ENCODE measurements around the gene FABP7. TPM values are rescaled to one million over a fixed set of nuclear protein-coding genes. Genes with fewer than 3 reads are reported as not detected.

The FABP7 gene
- total and polyA plus RNA-seq, 4 donors: not detected

- H3K4me1 ChIP-seq (ENCODE audit: control insufficient read depth in 4 of 4, insufficient read depth in 4 of 4, low read length in 3 of 4): peaks cover 4 to 29% (median 9%) of the 10 kb centered on the region in 4 donors
These were observed 18.7 kb downstream of the FABP7 start for GRCh38 chr6:122798099-122798641.

More at GRCh38 chr6:122798099-122798641, 18.7 kb downstream of the FABP7 start:
- 39% methylated on average over 6 of the region's 6 CpGs for WGBS
- no peaks in the 10 kb centered on the region for H3K27me3 ChIP-seq (ENCODE audit: control insufficient read depth in 4 of 4, insufficient read depth in 4 of 4, low read length in 3 of 4)
- peaks cover 0 to 6% (median 0%) of the 10 kb centered on the region in 4 donors for H3K36me3 ChIP-seq (ENCODE audit: control insufficient read depth in 4 of 4, insufficient read depth in 3 of 4, low read depth in 1 of 4, low read length in 3 of 4)
- peak overlapping the region; percentile 84 to 89 for H3K27ac ChIP-seq (ENCODE audit: low read depth in 1 of 2, low read length in 2 of 2)
- H3K9ac ChIP-seq (ENCODE audit: low read depth in 1 of 2, low read length in 2 of 2): peak overlapping the region in 1 of 2 donors; percentile 73
- no peaks in the 10 kb centered on the region for H3K9me3 ChIP-seq (ENCODE audit: control insufficient read depth in 4 of 4, low read length in 3 of 4)
- peak; percentile 86 for TF ChIP-seq YY1 (IDR thresholded peaks at IDR 0.05)
- peak; percentile 66 to 87 for TF ChIP-seq JUND (IDR thresholded peaks at IDR 0.05)
- TF ChIP-seq, protein P1, sequence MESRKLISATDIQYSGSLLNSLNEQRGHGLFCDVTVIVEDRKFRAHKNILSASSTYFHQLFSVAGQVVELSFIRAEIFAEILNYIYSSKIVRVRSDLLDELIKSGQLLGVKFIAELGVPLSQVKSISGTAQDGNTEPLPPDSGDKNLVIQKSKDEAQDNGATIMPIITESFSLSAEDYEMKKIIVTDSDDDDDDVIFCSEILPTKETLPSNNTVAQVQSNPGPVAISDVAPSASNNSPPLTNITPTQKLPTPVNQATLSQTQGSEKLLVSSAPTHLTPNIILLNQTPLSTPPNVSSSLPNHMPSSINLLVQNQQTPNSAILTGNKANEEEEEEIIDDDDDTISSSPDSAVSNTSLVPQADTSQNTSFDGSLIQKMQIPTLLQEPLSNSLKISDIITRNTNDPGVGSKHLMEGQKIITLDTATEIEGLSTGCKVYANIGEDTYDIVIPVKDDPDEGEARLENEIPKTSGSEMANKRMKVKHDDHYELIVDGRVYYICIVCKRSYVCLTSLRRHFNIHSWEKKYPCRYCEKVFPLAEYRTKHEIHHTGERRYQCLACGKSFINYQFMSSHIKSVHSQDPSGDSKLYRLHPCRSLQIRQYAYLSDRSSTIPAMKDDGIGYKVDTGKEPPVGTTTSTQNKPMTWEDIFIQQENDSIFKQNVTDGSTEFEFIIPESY (IDR thresholded peaks at IDR 0.05): peak; percentile 74
- TF ChIP-seq RXRA (IDR thresholded peaks at IDR 0.05): peak; percentile 81 to 85
- TF ChIP-seq MAX (IDR thresholded peaks at IDR 0.05): peak; percentile 89
- TF ChIP-seq RAD21 (IDR thresholded peaks at IDR 0.05): peak; percentile 33 to 51
- TF ChIP-seq REST (IDR thresholded peaks at IDR 0.05): peak; percentile 87
- peak; percentile 77 for TF ChIP-seq FOXA2 (IDR thresholded peaks at IDR 0.05)
- TF ChIP-seq EGR1 (IDR thresholded peaks at IDR 0.05; ENCODE audit: low read depth in 2 of 2): peak in 1 of 2 donors; percentile 47
- TF ChIP-seq SP1 (IDR thresholded peaks at IDR 0.05): peak; percentile 88
- no peak for TF ChIP-seq CTCF (IDR thresholded peaks at IDR 0.05; ENCODE audit: low read depth, low read length, missing input control)
- TF ChIP-seq NR2F2 (IDR thresholded peaks at IDR 0.05): peak; percentile 43
- peak; percentile 72 to 80 for TF ChIP-seq HNF4A (conservative IDR thresholded peaks at IDR 0.05)
- peak; percentile 84 for TF ChIP-seq TAF1 (conservative IDR thresholded peaks at IDR 0.05)
- TF ChIP-seq ATF3 (IDR thresholded peaks at IDR 0.05): peak; percentile 13
- peak; percentile 60 for TF ChIP-seq FOXA1 (IDR thresholded peaks at IDR 0.05)
- TF ChIP-seq GABPA (IDR thresholded peaks at IDR 0.05 in 1 of 2, conservative IDR thresholded peaks at IDR 0.05 in 1 of 2): peak in 1 of 2 donors; percentile 32
- no peak for TF ChIP-seq HNF4G (IDR thresholded peaks at IDR 0.05)
- peak; percentile 45 for DNase-seq (ENCODE audit: low spot score)
- H3K4me3 ChIP-seq (ENCODE audit: low read depth in 1 of 3, low read length in 3 of 3): no peak overlapping the region

Data from liver (tissue), 9 donors.